Non-pigmented ciliary epithelial cell (primary cell): ENCODE measurements around the gene SDHAF1.
"Not testable (repeated sequence)": the region's sequence is repeated elsewhere in the genome, so short reads cannot be mapped to it uniquely, and the experiment has no call there.

Source experiments
- DNase-seq: peaks from one replicate; pipeline ENCODE4 v3.0.0-alpha.2; 2010; ENCODE audit warnings: low read depth

The SDHAF1 gene

DNA sequence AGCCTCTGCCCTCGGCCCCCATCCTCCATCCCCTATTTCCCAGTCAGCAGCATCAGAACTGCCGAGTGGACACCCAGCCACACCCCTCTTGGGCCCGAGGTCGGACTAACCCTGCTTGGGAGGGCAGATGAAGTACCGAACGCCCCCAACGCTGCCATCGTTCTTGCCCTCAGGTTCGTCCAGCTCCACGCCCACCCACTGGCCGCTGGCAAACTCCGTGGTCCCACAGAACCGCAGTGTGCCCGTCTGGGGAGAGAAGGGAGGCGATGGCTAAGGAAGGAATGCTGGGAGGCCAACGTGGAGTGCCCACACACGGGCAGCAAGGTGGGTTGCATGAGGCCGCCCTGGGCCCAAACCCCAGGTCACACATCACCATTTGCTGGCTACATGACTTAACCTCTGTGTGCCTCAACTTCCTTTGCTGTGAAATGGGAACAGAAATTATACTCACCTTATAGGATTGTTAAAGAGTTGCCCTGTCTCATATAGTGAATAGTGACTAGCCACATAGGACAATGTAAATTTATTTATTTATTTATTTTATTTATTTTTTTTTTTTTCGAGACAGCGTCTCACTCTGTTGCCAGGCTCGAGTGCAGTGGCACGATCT lies 24.2 kb downstream of the SDHAF1 start:
- no peak for DNase-seq

DNA sequence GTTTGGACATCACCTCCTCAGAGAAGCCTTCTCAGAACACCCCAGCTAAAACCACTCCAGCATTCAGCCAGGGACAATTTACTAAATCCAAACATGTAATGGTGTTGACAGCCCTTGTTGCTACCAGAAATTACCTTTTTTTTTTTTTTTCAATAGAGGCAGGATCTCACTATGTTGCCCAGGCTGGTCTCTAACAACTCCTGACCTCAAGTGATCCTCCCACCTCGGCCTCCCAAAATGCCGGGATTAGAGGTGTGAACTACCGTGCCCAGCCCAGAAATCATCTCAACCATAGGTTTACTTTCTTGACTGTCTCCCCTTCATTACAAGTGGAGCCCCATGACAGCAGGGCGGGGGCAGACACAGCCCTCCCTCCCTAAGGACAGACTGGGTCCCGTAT lies 28.4 kb downstream of the SDHAF1 start:
- DNase-seq: no peak

DNA sequence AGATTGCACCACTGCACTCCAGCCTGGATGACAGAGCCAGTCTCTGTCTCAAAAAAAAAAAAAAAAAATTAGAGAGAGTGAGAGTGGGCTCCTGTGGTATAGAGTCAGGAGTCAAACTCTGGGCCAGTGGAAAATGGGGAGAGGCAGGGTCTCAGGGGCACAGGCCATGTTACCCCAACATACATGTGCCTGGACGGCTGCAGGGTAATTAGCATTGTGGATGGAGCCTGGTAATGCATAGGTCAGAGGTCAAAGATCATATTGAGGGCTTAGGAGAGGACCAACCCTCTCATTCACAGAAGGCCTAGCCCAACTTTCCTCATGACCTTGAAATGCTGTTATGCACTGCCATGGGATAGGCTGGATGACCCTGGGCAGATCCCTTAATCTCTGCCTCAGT lies 30.6 kb downstream of the SDHAF1 start:
- DNase-seq: no peak

DNA sequence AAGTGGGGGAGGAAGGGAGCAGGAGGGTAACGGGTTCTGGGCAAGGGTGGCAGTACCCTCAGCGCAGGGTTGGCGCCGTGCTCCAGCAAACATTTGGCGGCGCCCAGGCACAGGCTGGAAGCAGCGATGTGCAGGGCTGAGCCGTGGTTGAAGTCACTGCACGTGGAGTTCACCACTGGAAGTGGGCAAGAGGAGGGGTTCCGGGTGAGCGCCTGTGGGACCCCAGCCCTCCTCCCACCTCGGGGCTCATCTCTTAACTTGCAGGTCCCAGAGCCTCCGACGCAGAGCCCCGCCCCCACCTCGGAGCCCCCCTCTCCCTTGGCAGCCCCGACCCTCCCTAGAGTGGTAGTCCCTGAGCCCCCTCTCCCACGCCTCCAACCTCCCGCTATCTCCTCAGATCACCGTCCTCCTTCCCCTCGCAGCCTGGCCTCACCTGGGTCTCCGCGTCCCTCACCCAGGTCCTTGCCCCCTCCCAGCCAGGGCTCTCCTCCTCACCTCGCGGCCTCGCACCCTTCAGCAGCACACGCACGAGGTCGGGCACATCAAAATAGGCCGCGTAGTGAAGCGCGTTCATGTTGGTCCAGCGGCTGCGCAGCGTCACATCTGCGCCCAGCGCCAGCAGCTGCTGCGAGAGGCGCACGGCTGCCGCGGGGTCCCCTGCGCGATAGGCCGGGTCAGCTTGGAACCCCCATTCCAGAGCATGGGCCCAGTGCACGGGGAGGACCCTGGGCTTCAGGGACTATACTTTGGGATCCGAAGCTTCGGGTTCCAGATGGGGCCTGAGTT lies 31.3 kb downstream of the SDHAF1 start:
- DNase-seq: no peak

DNA sequence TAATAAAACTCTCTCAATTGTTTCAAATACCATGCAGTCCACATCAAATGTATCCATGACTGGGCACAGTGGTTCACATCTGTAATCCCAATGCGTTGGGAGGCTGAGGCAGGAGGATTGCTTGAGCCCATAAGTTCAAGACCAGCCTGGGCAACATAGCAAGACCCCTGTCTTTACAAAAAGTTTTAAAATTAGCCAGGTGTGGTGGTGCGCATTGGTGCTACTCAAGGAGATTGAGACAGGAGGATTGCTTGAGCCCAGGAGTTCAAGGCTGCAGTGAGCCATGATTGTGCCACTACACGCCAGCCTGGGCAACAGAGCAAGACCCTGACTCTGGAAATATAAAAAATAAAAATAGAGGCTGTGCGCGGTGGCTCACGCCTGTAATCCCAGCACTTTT lies 32.7 kb downstream of the SDHAF1 start:
- no peak for DNase-seq

DNA sequence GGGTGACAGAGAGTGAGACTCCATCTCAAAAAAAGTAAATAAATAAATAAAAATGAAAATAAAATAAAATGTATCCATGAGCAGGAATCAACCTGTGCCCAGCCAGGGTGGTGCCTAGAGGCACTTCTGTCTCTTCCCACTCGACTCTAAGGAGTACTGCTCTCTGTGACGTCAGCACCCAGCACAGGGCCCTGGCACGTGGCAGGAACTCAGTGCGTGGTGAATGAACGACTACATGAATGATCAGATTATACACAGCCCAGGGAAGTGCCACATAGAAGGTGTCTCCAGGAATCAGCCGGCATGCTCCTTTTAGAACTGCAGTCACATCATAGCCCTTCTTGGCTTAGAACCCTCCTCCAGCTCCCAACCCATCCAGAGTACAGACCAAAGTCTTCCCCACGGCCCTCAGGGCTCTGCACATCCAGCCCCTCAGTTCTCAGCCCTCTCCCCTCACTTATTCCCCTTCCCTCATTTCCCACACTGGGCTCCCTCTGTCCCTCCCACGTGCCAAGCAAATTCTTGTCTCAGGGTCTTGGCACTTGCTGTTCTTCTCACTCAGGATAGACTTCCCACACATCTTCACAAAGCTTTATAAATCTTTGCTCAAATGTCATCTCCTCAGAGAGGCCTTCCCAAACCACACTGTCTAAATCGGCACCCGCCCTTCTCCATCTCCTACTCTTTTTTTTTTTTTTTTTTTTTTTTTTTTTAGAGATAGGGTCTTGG lies 33.5 kb downstream of the SDHAF1 start:
- no peak for DNase-seq

DNA sequence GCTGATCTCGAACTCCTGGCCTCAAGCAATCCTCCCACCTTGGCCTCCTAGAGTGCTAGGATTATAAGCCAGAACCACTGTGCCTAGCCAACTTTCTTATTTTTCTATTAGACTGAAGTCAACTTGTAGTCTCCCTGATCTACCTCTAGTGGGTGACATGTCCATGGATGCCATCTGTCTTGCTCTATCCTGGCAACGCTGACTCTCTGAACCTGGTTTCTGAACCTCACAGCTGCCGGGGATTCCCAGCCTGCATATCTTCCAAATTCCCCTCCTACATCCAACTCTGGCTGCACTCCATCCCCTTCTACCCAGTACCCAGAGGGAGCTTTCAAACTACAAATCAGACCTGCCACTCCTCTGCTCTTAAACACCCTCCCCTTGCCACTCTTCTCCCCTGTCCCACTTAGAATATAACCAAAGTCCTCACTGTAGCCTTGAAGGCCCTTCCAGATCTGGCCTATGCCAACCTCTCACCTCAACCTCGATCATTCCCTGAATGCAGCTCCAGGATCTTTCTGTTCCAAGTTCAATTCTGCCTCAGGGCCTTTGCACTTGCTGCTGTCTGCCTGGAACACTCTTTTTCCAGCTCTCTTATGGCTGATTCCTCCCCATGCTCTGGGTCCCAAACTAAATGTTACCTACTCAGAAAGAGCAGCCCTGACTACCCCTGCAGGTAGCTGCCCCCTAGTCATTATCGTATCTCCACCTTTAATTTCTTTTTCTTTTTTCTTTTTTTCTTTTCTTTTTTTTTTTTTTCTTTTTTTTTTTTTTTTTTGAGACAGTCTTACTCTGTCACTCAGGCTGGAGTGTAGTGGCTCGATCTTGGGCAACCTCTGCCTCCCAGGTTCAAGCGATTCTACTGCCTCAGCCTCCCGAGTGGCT lies 35.5 kb downstream of the SDHAF1 start:
- no peak for DNase-seq

DNA sequence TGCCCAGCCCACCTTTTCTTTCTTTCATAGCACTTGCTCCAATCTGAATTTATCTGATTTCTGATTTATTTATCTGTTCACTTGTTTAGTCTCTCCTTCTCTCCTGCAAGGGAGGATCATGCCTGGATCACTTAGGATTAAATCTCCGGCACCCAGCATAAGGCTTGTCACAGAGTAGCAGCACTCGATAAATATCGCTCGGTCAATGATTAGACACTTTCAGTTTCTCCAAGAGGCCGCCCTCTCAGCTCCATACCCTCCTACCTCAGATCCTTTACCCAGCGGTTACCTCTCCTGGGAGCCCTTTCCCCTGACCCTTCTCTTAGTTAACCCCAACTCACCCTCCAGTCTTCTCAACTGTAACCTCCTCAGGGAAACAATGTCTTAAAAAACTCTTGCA lies 36.3 kb downstream of the SDHAF1 start:
- no peak for DNase-seq

DNA sequence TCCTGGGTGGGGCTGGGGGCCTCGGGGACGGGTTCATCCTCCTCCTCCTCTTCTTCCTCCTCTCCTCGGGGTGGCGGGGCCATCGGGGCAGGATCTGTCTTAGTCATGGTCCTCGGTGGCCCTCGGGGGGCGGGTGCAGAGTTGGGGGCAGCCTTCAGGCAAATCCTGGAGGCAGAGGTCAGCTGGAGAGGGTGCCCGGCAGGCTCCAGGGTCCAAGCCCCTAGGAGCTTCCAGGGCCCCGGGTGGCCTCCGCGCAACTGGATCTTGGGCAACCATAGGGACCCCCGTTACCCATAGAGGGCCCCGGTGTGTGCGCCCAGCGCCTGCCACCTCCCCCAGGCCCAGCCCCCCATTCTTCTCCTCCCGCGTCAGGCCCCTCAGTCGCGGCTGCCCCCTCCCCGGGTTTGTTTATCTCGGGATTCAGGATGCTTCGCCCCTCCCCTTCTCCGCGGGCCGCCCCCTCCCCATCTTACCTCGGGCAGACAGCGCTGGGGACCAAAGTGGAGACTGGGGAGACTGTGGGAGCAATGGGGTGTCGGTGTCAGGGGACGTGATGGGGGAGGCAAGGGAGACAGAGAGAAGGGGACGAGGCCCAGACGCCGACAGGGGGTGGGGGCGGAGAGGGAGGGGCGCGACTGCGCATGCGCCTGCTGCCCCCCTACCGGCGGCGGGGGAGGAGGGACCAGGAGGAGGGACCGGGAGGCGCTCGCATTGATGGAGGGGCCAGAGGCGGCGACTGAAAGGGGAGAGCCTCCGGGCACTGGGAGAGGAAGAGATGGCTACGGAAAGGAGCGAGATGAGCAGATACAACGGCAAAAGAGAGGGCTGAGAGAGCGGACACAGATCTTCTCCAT lies 37.5 kb downstream of the SDHAF1 start, which contains the start of gene CLIP3:
TSS of gene CLIP3 (minus strand) at position 623 of the 854 bp plus-strand sequence. CDS start at position 107, 516 bp downstream.
- DNase-seq: no peak

DNA sequence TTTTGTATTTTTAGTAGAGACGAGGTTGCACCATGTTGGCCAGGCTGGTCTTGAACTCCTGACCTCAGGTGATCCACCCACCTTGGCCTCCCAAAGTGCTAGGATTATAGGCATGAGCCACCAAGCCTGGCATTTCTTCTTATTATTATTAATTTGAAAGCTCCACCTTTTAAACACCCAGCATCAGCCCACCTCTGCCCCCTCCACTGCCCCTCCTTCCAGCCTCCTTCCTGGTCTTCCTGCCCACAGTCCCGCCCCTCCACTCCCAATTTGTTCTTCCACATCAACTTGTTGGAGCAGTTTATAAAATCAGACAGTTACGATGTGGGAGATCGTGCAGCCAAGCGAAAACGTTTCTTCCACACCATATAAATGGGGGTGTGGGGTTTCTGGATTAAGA lies 45.5 kb downstream of the SDHAF1 start:
- DNase-seq: no peak

DNA sequence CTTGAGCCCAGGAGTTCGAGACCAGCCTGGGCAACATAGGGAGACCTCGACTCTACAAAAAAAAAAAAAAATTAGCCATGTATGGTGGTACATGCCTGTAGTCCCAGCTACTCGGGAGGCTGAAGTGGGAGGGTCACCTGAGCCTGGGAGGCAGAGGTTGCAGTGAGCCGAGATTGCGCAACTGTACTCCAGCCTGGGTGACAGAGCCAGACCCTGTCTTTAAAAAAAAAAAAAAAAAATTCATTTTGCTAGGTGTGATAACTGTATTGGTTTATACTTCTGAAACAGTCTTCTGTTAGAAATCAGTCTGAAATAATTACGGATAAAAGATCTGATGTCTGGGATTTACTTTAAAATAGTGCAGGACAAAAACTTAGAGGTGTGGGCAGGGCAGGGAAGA lies 46.1 kb downstream of the SDHAF1 start:
- DNase-seq: not testable (repeated sequence)

DNA sequence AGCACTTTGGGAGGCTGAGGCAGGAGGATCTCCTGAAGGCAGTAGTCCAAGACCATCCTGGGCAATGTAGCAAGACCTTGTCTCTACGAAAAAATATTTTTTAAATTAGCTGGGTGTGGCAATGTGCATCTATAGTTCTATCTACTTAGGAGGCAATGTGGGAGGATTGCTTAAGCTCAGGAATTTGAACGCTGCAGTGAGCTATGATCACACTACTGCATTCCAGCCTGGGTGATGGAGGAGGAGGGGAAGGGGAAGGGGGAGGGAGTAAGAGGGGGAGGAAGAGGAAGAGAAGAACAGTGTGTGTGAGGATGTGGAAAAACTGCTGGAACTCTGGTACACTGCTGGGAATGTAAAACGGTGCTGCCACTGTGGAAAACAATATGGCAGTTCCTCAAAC lies 46.8 kb downstream of the SDHAF1 start:
- DNase-seq: peak; percentile 81

DNA sequence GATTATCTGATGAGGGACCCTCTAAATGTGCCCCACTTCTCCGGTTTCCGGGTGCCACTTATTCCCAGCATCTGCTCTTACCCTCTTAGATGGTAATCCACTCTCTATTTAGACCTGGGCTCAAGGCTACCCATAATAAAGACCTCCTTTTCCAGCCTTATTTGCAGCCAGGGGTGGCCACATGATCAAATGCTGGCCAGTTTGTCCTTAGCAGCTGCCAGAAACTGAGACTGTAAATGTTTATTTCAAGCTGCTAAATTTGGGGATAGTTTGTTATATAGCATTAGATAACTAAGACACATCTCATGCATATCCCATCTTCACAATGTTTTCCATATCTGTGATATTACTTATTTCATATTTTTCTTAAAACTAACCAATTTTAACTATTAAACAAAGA lies 49.0 kb downstream of the SDHAF1 start:
- DNase-seq: no peak
